ENCODE results near the gene SHROOM4. TPM values are rescaled to one million over a fixed set of nuclear protein-coding genes. Genes with fewer than 3 reads are reported as not detected.

SHROOM4 gene
- total RNA-seq, 1 experiment from 2014 or later, result 2.1 TPM

GRCh38 chrX:50615570-50616158 lies 198.3 kb downstream of the SHROOM4 start:
- TF ChIP-seq CTCF (conservative IDR thresholded peaks at IDR 0.05), result no peak

More at GRCh38 chrX:50615570-50616158, 198.3 kb downstream of the SHROOM4 start:
- Histone ChIP-seq H3K18ac (ENCODE audit: insufficient read length, low read depth, low read length) (no peak overlapping the region), H2AK5ac (ENCODE audit: insufficient read length, low read length) (peak overlapping the region; percentile 54), H2BK20ac (ENCODE audit: low read depth, low read length, poor library complexity, severe bottlenecking) (no peak overlapping the region), H2BK12ac (ENCODE audit: insufficient read length, low read depth, low read length) (peak overlapping the region; percentile 86), H3K4me2 (ENCODE audit: insufficient read depth, insufficient read length, low read length) (no peak overlapping the region), H2BK5ac (ENCODE audit: insufficient read length, low read length) (peak overlapping the region; percentile 41), H4K5ac (ENCODE audit: insufficient read length, low read depth, low read length) (no peak overlapping the region), H3K14ac (ENCODE audit: insufficient read depth, low read length) (no peak overlapping the region), H3K9me3 (ENCODE audit: control insufficient read depth, low read depth, low read length) (no peaks in the 10 kb centered on the region), H4K8ac (replicated peaks; ENCODE audit: insufficient read length, low read depth, low read length) (no peak overlapping the region), H3K56ac (ENCODE audit: insufficient read length, low read depth, low read length) (no peak overlapping the region), H3K4me1 (ENCODE audit: insufficient read depth, low read length) (peaks cover 13% of the 10 kb centered on the region), H3K23me2 (ENCODE audit: insufficient read length, low read depth, low read length, poor library complexity, severe bottlenecking) (no peaks in the 10 kb centered on the region), H2BK120ac (ENCODE audit: low read depth, low read length, poor library complexity, severe bottlenecking) (no peak overlapping the region), H3K79me1 (ENCODE audit: insufficient read depth, low read depth, low read length, poor library complexity, severe bottlenecking) (no peaks in the 10 kb centered on the region), H2AFZ (ENCODE audit: low read length) (no peak overlapping the region), H3K27me3 (ENCODE audit: insufficient read depth, low read length) (no peaks in the 10 kb centered on the region), H2BK15ac (ENCODE audit: low read depth, low read length) (no peak overlapping the region), H3K79me2 (ENCODE audit: insufficient read depth, low read length) (no peaks in the 10 kb centered on the region), H4K91ac (ENCODE audit: insufficient read length, low read depth, low read length) (no peak overlapping the region), H3K23ac (ENCODE audit: insufficient read length, low read depth, low read length) (no peak overlapping the region), H4K20me1 (ENCODE audit: control insufficient read depth, insufficient read depth, insufficient read length) (no peaks in the 10 kb centered on the region), H3K27ac (ENCODE audit: insufficient read length, low read depth, low read length) (peak overlapping the region; percentile 10), H3K9ac (ENCODE audit: extremely low read depth, insufficient read length, low read length) (no peak overlapping the region), H3T11ph (ENCODE audit: low read length) (no peak overlapping the region), H3K4ac (ENCODE audit: low read depth, low read length) (no peak overlapping the region)
- WGBS (ENCODE audit: extremely low coverage, insufficient read length, low lambda C conversion rate), result no CpG with 5 or more reads among the region's 8 CpGs
- DNase-seq, result no peak
- Mint-ChIP-seq H3K27me3 (ENCODE audit: low read depth) (no peaks in the 10 kb centered on the region), H3K9me3 (peaks cover 42 to 56% of the 10 kb centered on the region in 2 experiments), H3K4me1 (peaks cover 38% of the 10 kb centered on the region in 2 experiments), H3K36me3 (ENCODE audit: insufficient read depth in 1 of 3, low read depth in 3 of 3) (no peaks in the 10 kb centered on the region; a peak in 2 of 7 replicates), H3K27ac (peak overlapping the region; percentile 69 to 84 (median 72)), H3K4me3 (no peak overlapping the region)
